ENCODE data around the gene AKAP6.

DNA sequence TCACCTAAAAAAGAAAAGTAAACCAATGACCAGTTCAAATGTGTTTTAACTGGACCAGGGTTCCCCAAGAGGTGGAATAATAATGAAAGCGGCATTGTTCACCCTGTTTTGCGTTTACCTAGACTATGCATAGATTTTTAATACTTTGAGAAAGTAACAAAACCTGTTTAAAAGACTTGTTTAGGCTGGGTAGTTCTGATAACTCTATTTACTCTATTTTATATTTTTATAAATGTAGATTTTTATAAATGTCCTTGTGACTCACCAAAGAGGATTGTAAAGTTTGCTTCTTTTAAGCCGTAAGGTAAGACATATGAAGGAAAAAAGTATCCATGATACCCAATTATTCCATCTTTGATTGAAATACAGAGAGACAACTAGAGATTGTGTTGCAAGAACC is 321.6 kb downstream of the AKAP6 start:
- TF ChIP-seq, protein P1, sequence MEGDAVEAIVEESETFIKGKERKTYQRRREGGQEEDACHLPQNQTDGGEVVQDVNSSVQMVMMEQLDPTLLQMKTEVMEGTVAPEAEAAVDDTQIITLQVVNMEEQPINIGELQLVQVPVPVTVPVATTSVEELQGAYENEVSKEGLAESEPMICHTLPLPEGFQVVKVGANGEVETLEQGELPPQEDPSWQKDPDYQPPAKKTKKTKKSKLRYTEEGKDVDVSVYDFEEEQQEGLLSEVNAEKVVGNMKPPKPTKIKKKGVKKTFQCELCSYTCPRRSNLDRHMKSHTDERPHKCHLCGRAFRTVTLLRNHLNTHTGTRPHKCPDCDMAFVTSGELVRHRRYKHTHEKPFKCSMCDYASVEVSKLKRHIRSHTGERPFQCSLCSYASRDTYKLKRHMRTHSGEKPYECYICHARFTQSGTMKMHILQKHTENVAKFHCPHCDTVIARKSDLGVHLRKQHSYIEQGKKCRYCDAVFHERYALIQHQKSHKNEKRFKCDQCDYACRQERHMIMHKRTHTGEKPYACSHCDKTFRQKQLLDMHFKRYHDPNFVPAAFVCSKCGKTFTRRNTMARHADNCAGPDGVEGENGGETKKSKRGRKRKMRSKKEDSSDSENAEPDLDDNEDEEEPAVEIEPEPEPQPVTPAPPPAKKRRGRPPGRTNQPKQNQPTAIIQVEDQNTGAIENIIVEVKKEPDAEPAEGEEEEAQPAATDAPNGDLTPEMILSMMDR (IDR thresholded peaks at IDR 0.05), result no peak
- TF ChIP-seq EP300 (IDR thresholded peaks at IDR 0.05), result no peak
- no peak for TF ChIP-seq POLR2A (IDR thresholded peaks at IDR 0.05)
